Panc1 (cell line): Measurements from ENCODE around the gene EYS. TPM values are rescaled to one million over a fixed set of nuclear protein-coding genes. Genes with fewer than 3 reads are reported as not detected.

Experiments
- ATAC-seq: fragments of 200-7000 bp; cut with Tn5 transposase; 2 replicates; pipeline ENCODE4 v1.9.1; 2020; ENCODE audit warnings: mild to moderate bottlenecking, moderate library complexity
- BruUV-seq: library from RNA; stranded (reverse); fragments of 400-500 nt; replicated peaks from 2 replicates; lab custom pipeline; 2021; lab: Mats Ljungman, UMichigan
- CTCF ChIA-PET: fragments of 300-600 bp; sonication (Branson Sonifier 250); formaldehyde crosslinking; loops from one replicate; lab custom pipeline; 2022; ENCODE audit warnings: antibody characterized with exemption; lab: Charles Lee
- POLR2A ChIA-PET: fragments of 300-600 bp; sonication (Branson Sonifier 250); formaldehyde crosslinking; loops from one replicate; lab custom pipeline; 2022; ENCODE audit warnings: antibody characterized with exemption; lab: Charles Lee
- DNase-seq: peaks from one replicate; pipeline ENCODE4 v3.0.0-alpha.2; 2010; ENCODE audit warnings: low read depth, low spot score
- H3K27ac ChIP-seq: 2 replicates; pipeline ENCODE4 v1.5.1; 2011; ENCODE audit warnings: mild to moderate bottlenecking, low read length, inconsistent platforms
- H3K27me3 ChIP-seq: fragments of 200-500 bp; sonication (Bioruptor generic); 2 replicates; pipeline ENCODE4 v1.6.0; 2014; ENCODE audit warnings: low read length, inconsistent platforms; ENCODE audit not compliant: control insufficient read depth, insufficient read depth
- H3K36me3 ChIP-seq: fragments of 200-500 bp; sonication (Bioruptor generic); 2 replicates; pipeline ENCODE4 v1.5.1; 2014; ENCODE audit warnings: inconsistent platforms, mild to moderate bottlenecking, low read length, moderate library complexity; ENCODE audit not compliant: control insufficient read depth, insufficient read depth
- H3K4me1 ChIP-seq: 2 replicates; pipeline ENCODE4 v1.5.1; 2011; ENCODE audit warnings: inconsistent platforms, mild to moderate bottlenecking, low read length, moderate library complexity; ENCODE audit not compliant: control insufficient read depth, insufficient read depth
- H3K4me3 ChIP-seq, 2 experiments: 2 replicates each; pipeline ENCODE4 v1.5.1; 2011 to 2012; ENCODE audit warnings: low read depth in 2 of 2, low read length in 2 of 2, mild to moderate bottlenecking in 2 of 2, inconsistent platforms in 1 of 2, moderate library complexity in 1 of 2
- H3K9me3 ChIP-seq: fragments of 200-500 bp; sonication (Bioruptor generic); 2 replicates; pipeline ENCODE4 v1.5.1; 2014; ENCODE audit warnings: low read depth, mild to moderate bottlenecking, inconsistent platforms, low read length, moderate library complexity; ENCODE audit not compliant: control insufficient read depth, insufficient read depth
- POLR2AphosphoS5 ChIP-seq: IDR thresholded peaks from 2 replicates; pipeline ENCODE4 v1.6.1; 2012; ENCODE audit warnings: mild to moderate bottlenecking, low read depth, low read length, moderate library complexity
- REST ChIP-seq, 2 experiments: IDR thresholded peaks; 2 replicates each; pipeline ENCODE4 v1.6.1; 2011 to 2012; ENCODE audit warnings: low read depth in 2 of 2, control low read depth in 1 of 2, low read length in 1 of 2, mild to moderate bottlenecking in 1 of 2, moderate library complexity in 1 of 2; ENCODE audit not compliant: insufficient read depth in 1 of 2
- SIN3A ChIP-seq: IDR thresholded peaks from 2 replicates; pipeline ENCODE4 v1.6.1; 2012; ENCODE audit warnings: low read depth, mild to moderate bottlenecking, low read length, moderate library complexity, borderline replicate concordance; ENCODE audit not compliant: insufficient read depth
- TCF7L2 ChIP-seq: IDR thresholded peaks from 2 replicates; pipeline ENCODE4 v1.6.1; 2011; ENCODE audit warnings: mild to moderate bottlenecking, low read depth, low read length, inconsistent platforms
- in situ Hi-C: cut with HindIII; loops from 2 replicates; pipeline ENCODE4 v1.10.0; 2016; ENCODE audit warnings: low sequenced_read_pairs, low pct_unique_long_range_greater_than_20kb
- intact Hi-C: fragments of 100-400 bp; cut with micrococcal nuclease; formaldehyde crosslinking; loops from one replicate; pipeline ENCODE4 v1.10.0; 2022; ENCODE audit not compliant: unreplicated experiment
- total RNA-seq: library from RNA; stranded (reverse); gene quantifications from one replicate; pipeline ENCODE4 v1.2.1, GENCODE V29; 2021; ENCODE audit not compliant: unreplicated experiment
- TF ChIP-seq, protein P1 (sequence below): fragments of 450-650 bp; IDR thresholded peaks from 2 replicates; pipeline ENCODE4 v1.5.1; 2017; ENCODE audit warnings: mild to moderate bottlenecking

EYS gene
- total RNA-seq, 1 experiment from 2014 or later, result not detected

DNA sequence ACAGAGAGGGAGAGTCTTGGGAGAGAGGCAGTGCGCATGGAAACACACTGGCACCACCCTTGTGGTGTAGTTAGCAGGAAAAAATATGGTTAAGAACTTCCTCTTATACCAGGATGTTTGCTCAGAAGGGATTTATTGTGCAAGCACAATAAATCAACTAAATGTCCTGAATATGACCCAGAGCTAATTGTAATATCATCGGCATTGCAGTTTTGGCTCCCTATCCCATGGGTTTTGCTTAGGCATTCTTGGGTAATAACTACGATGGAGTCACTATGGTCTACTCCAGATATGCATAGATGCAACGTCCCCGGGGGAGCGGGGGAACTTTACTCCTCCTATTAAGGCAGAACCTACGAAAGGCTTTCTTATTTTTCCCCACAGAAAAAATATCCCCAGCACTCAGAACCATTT lies 751.6 kb downstream of the EYS start:
- Histone ChIP-seq H3K4me1 (no peaks in the 10 kb centered on the region), H3K27me3 (no peaks in the 10 kb centered on the region), H3K9me3 (no peaks in the 10 kb centered on the region), H3K27ac (no peak overlapping the region), H3K4me3 (no peak overlapping the region), H3K36me3 (no peaks in the 10 kb centered on the region)
- intact Hi-C loops (no loop called here), in situ Hi-C loops (no loop called here)
- DNase-seq, result no peak
- no peak for TF ChIP-seq TCF7L2
- BruUV-seq, result no TSS peak
- ATAC-seq, result no peak
- ChIA-PET CTCF (no interaction called here), POLR2A (no interaction called here)

- DNase-seq, result no peak
- no peak for TF ChIP-seq POLR2AphosphoS5
- no peak for TF ChIP-seq TCF7L2
- no peak for TF ChIP-seq REST (IDR thresholded peaks at IDR 0.05; ENCODE audit: insufficient read depth in 1 of 2, low read depth in 2 of 2, low read length in 1 of 2)
- TF ChIP-seq SIN3A, result no peak
- TF ChIP-seq, protein P1, sequence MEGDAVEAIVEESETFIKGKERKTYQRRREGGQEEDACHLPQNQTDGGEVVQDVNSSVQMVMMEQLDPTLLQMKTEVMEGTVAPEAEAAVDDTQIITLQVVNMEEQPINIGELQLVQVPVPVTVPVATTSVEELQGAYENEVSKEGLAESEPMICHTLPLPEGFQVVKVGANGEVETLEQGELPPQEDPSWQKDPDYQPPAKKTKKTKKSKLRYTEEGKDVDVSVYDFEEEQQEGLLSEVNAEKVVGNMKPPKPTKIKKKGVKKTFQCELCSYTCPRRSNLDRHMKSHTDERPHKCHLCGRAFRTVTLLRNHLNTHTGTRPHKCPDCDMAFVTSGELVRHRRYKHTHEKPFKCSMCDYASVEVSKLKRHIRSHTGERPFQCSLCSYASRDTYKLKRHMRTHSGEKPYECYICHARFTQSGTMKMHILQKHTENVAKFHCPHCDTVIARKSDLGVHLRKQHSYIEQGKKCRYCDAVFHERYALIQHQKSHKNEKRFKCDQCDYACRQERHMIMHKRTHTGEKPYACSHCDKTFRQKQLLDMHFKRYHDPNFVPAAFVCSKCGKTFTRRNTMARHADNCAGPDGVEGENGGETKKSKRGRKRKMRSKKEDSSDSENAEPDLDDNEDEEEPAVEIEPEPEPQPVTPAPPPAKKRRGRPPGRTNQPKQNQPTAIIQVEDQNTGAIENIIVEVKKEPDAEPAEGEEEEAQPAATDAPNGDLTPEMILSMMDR, result no peak
- Histone ChIP-seq H3K27ac (no peak overlapping the region), H3K36me3 (no peaks in the 10 kb centered on the region), H3K9me3 (no peaks in the 10 kb centered on the region), H3K27me3 (no peaks in the 10 kb centered on the region), H3K4me3 (no peak overlapping the region), H3K4me1 (no peaks in the 10 kb centered on the region)
- intact Hi-C loops (no loop called here), in situ Hi-C loops (no loop called here)
- BruUV-seq, result no TSS peak
- no peak for ATAC-seq
- ChIA-PET CTCF (no interaction called here), POLR2A (no interaction called here)
Measured at GRCh38 chr6:64949257-64949656, 757.8 kb downstream of the EYS start.

GRCh38 chr6:64948261-64948660 lies 758.8 kb downstream of the EYS start:
- Histone ChIP-seq H3K27me3 (no peaks in the 10 kb centered on the region), H3K36me3 (no peaks in the 10 kb centered on the region), H3K27ac (no peak overlapping the region), H3K9me3 (no peaks in the 10 kb centered on the region), H3K4me3 (no peak overlapping the region), H3K4me1 (no peaks in the 10 kb centered on the region)
- no TSS peak for BruUV-seq
- in situ Hi-C loops, result no loop called here
- CTCF ChIA-PET, result no interaction called here
- TF ChIP-seq REST (IDR thresholded peaks at IDR 0.05; ENCODE audit: insufficient read depth in 1 of 2, low read depth in 2 of 2, low read length in 1 of 2), result no peak
- TF ChIP-seq, protein P1, result no peak
- no peak for TF ChIP-seq POLR2AphosphoS5
- no peak for TF ChIP-seq TCF7L2
- TF ChIP-seq SIN3A, result no peak
- intact Hi-C loops, result no loop called here
- no peak for DNase-seq
- ATAC-seq, result no peak
- POLR2A ChIA-PET, result no interaction called here
